ENCODE data around the gene MGAT4C.
"Not testable (repeated sequence)": the region's sequence is repeated elsewhere in the genome, so short reads cannot be mapped to it uniquely, and the experiment has no call there.

Gene MGAT4C

GRCh38 chr12:86170051-86170450, 86.1 kb downstream of the MGAT4C start:
- H3K4me1 ChIP-seq (ENCODE audit: control insufficient read depth, insufficient read depth, low read length) = peaks cover 4% of the 10 kb centered on the region
- no peak overlapping the region for H3K9ac ChIP-seq (ENCODE audit: low read depth, low read length)
- no peak overlapping the region for H3K4me3 ChIP-seq (ENCODE audit: low read length)
- H3K36me3 ChIP-seq (ENCODE audit: insufficient read depth, low read length) = no peaks in the 10 kb centered on the region
- H3K4me2 ChIP-seq (ENCODE audit: low read length) = no peak overlapping the region
- H3K27me3 ChIP-seq (ENCODE audit: control insufficient read depth, insufficient read depth, low read length) = no peaks in the 10 kb centered on the region
- no peaks in the 10 kb centered on the region for H3K9me3 ChIP-seq (replicated peaks; ENCODE audit: low read length)

DNA sequence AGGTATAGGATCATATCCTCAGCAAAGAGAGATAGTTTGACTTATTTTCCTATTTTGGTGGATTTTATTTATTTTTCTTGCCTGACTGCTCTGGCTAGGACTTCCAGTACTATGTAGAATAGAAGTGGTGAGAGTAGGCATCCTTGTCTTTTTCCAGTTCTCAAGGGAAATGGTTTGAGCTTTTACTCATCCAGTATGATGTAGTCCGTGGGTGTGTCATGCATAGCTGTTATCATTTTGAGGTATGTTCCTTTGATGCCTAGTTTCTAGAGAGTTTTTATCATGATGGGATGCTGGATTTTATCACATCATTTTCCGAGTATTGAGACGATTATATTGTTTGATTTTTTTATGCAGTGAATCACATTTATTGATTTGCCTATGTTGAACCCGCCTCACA, 97.2 kb downstream of the MGAT4C start:
- Histone ChIP-seq H3K9ac (ENCODE audit: low read depth, low read length) (no peak overlapping the region), H3K9me3 (replicated peaks; ENCODE audit: low read length) (no peaks in the 10 kb centered on the region), H3K4me1 (ENCODE audit: control insufficient read depth, insufficient read depth, low read length) (no peaks in the 10 kb centered on the region), H3K36me3 (ENCODE audit: insufficient read depth, low read length) (no peaks in the 10 kb centered on the region), H3K4me2 (ENCODE audit: low read length) (no peak overlapping the region), H3K4me3 (ENCODE audit: low read length) (no peak overlapping the region), H3K27me3 (ENCODE audit: control insufficient read depth, insufficient read depth, low read length) (no peaks in the 10 kb centered on the region)

GRCh38 chr12:86154620-86155019, 101.6 kb downstream of the MGAT4C start:
- H3K9me3 ChIP-seq (replicated peaks; ENCODE audit: low read length) = no peaks in the 10 kb centered on the region
- H3K27me3 ChIP-seq (ENCODE audit: control insufficient read depth, insufficient read depth, low read length) = no peaks in the 10 kb centered on the region
- H3K4me1 ChIP-seq (ENCODE audit: control insufficient read depth, insufficient read depth, low read length) = no peaks in the 10 kb centered on the region
- H3K9ac ChIP-seq (ENCODE audit: low read depth, low read length) = no peak overlapping the region
- H3K4me3 ChIP-seq (ENCODE audit: low read length) = no peak overlapping the region
- H3K4me2 ChIP-seq (ENCODE audit: low read length) = no peak overlapping the region
- no peaks in the 10 kb centered on the region for H3K36me3 ChIP-seq (ENCODE audit: insufficient read depth, low read length)

- H3K4me2 ChIP-seq (ENCODE audit: low read length) = no peak overlapping the region
- H3K36me3 ChIP-seq (ENCODE audit: insufficient read depth, low read length) = no peaks in the 10 kb centered on the region
- H3K4me1 ChIP-seq (ENCODE audit: control insufficient read depth, insufficient read depth, low read length) = no peaks in the 10 kb centered on the region
- H3K9me3 ChIP-seq (replicated peaks; ENCODE audit: low read length) = no peaks in the 10 kb centered on the region
- H3K4me3 ChIP-seq (ENCODE audit: low read length) = no peak overlapping the region
- no peaks in the 10 kb centered on the region for H3K27me3 ChIP-seq (ENCODE audit: control insufficient read depth, insufficient read depth, low read length)
- no peak overlapping the region for H3K9ac ChIP-seq (ENCODE audit: low read depth, low read length)
Observed at GRCh38 chr12:86148612-86149011, 107.6 kb downstream of the MGAT4C start.

DNA sequence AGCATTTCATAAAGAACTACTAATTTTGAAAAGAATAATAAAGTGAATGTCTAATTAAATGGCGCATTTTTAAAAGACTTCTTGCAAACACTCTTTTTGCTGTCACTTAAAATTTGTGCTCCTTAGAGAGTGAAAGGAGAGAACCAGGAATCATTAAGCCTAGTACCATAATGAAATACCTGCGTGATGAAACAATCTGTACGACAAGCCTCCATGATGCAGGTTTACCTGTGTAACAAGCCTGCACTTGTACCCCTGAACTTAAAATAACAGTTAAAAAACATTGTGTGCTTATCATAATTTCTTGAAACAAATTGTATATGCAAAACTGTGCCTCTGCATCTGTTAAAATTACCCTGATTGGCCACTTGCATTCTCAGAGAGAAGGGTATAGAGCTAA, 108.1 kb downstream of the MGAT4C start:
- H3K9me3 ChIP-seq (replicated peaks; ENCODE audit: low read length) = no peaks in the 10 kb centered on the region
- H3K27me3 ChIP-seq (ENCODE audit: control insufficient read depth, insufficient read depth, low read length) = no peaks in the 10 kb centered on the region
- no peak overlapping the region for H3K4me3 ChIP-seq (ENCODE audit: low read length)
- H3K9ac ChIP-seq (ENCODE audit: low read depth, low read length) = no peak overlapping the region
- H3K4me1 ChIP-seq (ENCODE audit: control insufficient read depth, insufficient read depth, low read length) = no peaks in the 10 kb centered on the region
- no peak overlapping the region for H3K4me2 ChIP-seq (ENCODE audit: low read length)
- H3K36me3 ChIP-seq (ENCODE audit: insufficient read depth, low read length) = no peaks in the 10 kb centered on the region

DNA sequence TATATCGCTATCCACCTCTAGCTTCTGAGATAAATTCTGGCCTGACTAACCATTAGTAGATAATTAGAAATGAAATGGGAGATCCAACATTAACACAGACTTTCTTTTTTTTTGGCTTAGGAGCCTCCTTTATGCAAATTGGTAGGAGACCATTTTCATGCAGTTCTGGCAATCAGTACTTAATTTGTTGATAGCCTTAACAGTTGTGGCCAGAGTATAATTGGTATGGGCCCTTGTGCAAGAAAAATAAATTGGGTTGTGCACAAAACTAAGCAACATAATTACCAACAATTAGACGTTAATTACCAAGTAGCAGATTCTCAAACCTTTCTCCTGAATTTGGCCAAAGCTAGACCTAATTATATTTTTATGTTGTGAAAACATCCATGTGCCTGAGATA, 111.0 kb downstream of the MGAT4C start:
- H3K9me3 ChIP-seq (replicated peaks; ENCODE audit: low read length) = no peaks in the 10 kb centered on the region
- H3K4me1 ChIP-seq (ENCODE audit: control insufficient read depth, insufficient read depth, low read length) = no peaks in the 10 kb centered on the region
- H3K9ac ChIP-seq (ENCODE audit: low read depth, low read length) = no peak overlapping the region
- H3K27me3 ChIP-seq (ENCODE audit: control insufficient read depth, insufficient read depth, low read length) = no peaks in the 10 kb centered on the region
- H3K36me3 ChIP-seq (ENCODE audit: insufficient read depth, low read length) = no peaks in the 10 kb centered on the region
- H3K4me3 ChIP-seq (ENCODE audit: low read length) = no peak overlapping the region
- no peak overlapping the region for H3K4me2 ChIP-seq (ENCODE audit: low read length)

DNA sequence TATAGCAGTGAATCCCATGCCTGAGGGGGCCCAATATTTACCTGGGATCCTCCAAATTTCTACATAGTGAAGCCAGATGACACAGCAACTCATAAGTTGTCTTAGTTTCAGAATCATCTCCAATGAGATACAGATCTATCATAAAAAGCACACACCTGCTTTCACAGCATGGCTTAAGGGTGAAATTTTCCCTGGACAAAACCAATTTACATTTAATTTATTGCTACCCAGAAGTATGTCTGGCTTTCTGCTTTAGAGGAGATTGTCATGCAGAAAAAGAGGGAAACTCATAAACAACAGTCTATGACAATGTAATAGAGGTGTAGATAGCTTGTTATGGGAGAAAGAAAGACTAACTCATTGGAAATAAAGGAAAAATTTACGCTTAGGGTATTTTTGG, 113.0 kb downstream of the MGAT4C start:
- Histone ChIP-seq H3K9me3 (replicated peaks; ENCODE audit: low read length) (no peaks in the 10 kb centered on the region), H3K4me3 (ENCODE audit: low read length) (no peak overlapping the region), H3K9ac (ENCODE audit: low read depth, low read length) (no peak overlapping the region), H3K36me3 (ENCODE audit: insufficient read depth, low read length) (no peaks in the 10 kb centered on the region), H3K4me2 (ENCODE audit: low read length) (no peak overlapping the region), H3K4me1 (ENCODE audit: control insufficient read depth, insufficient read depth, low read length) (no peaks in the 10 kb centered on the region), H3K27me3 (ENCODE audit: control insufficient read depth, insufficient read depth, low read length) (no peaks in the 10 kb centered on the region)

GRCh38 chr12:86139671-86140070, 116.5 kb downstream of the MGAT4C start:
- H3K9me3 ChIP-seq (replicated peaks; ENCODE audit: low read length) = no peaks in the 10 kb centered on the region
- H3K4me3 ChIP-seq (ENCODE audit: low read length) = no peak overlapping the region
- H3K4me2 ChIP-seq (ENCODE audit: low read length) = no peak overlapping the region
- H3K9ac ChIP-seq (ENCODE audit: low read depth, low read length) = no peak overlapping the region
- no peaks in the 10 kb centered on the region for H3K27me3 ChIP-seq (ENCODE audit: control insufficient read depth, insufficient read depth, low read length)
- no peaks in the 10 kb centered on the region for H3K36me3 ChIP-seq (ENCODE audit: insufficient read depth, low read length)
- H3K4me1 ChIP-seq (ENCODE audit: control insufficient read depth, insufficient read depth, low read length) = peaks cover 9% of the 10 kb centered on the region

DNA sequence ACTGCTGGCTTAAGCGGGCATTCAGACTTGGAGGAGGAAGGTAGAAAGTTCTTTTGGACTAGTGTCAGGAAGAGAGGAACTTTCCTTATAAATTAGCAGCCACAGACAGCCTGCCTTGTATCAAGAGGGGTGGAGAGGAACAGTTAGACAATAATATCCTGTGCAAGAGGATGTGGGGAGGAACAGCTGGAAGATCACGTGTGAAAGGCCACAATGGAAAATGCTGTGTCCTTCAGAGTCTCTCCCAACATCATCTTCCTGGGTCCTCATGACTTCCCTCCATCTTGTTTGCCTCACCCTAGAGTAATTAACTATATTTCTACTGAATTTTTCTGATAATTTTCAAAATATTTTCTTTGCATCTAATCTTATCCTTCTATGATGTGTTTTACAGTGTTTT, 117.4 kb downstream of the MGAT4C start:
- no peak overlapping the region for H3K9ac ChIP-seq (ENCODE audit: low read depth, low read length)
- H3K9me3 ChIP-seq (replicated peaks; ENCODE audit: low read length) = no peaks in the 10 kb centered on the region
- H3K36me3 ChIP-seq (ENCODE audit: insufficient read depth, low read length) = no peaks in the 10 kb centered on the region
- H3K4me3 ChIP-seq (ENCODE audit: low read length) = no peak overlapping the region
- no peak overlapping the region for H3K4me2 ChIP-seq (ENCODE audit: low read length)
- H3K27me3 ChIP-seq (ENCODE audit: control insufficient read depth, insufficient read depth, low read length) = no peaks in the 10 kb centered on the region
- H3K4me1 ChIP-seq (ENCODE audit: control insufficient read depth, insufficient read depth, low read length) = peaks cover 13% of the 10 kb centered on the region

DNA sequence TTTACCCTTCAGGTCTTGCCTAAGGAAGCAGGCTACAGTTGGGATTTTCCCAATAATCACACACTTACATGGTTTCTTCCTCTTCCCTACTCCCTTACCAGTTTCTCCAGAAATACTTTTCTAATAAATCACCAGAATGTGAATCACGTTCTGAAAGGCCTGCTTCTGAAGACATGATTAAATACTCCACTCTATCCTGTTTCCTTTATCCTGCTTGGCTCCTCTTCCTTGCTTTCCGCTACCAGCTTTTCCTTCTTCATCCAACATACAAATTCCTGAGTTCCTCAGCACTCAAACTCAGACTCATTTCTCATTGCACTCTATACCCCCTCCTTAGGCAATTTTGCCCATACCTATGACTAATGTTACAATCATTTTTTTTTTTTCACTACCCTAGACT, 118.3 kb downstream of the MGAT4C start:
- H3K36me3 ChIP-seq (ENCODE audit: insufficient read depth, low read length) = no peaks in the 10 kb centered on the region
- no peak overlapping the region for H3K4me3 ChIP-seq (ENCODE audit: low read length)
- no peaks in the 10 kb centered on the region for H3K9me3 ChIP-seq (replicated peaks; ENCODE audit: low read length)
- peaks cover 13% of the 10 kb centered on the region for H3K4me1 ChIP-seq (ENCODE audit: control insufficient read depth, insufficient read depth, low read length)
- no peaks in the 10 kb centered on the region for H3K27me3 ChIP-seq (ENCODE audit: control insufficient read depth, insufficient read depth, low read length)
- H3K4me2 ChIP-seq (ENCODE audit: low read length) = peak overlapping the region; percentile 27
- H3K9ac ChIP-seq (ENCODE audit: low read depth, low read length) = no peak overlapping the region

- Histone ChIP-seq H3K36me3 (ENCODE audit: insufficient read depth, low read length) (no peaks in the 10 kb centered on the region), H3K4me3 (ENCODE audit: low read length) (no peak overlapping the region)
Observed at GRCh38 chr12:86134561-86134960, 121.6 kb downstream of the MGAT4C start.

DNA sequence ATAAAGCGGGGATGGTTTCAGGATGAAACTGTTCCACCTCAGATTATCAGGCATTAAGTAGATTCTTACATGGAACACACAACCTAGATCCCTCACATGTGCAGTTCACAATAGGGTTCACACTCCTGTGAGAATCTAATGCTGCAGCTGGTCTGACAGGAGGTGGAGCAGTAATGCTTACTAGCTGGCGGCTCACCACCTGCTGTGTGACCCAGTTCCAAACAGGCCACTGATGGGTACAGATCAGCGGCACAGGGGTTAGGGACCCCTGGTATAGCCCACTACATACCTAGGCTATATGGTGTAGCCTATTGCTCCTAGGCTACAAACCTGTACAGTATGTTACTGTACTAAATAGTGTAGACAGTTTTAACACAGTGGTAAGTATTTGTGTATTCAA, 129.3 kb downstream of the MGAT4C start:
- H3K4me2 ChIP-seq (ENCODE audit: low read length); H3K9me3 ChIP-seq (replicated peaks; ENCODE audit: low read length); H3K4me1 ChIP-seq (ENCODE audit: control insufficient read depth, insufficient read depth, low read length); H3K36me3 ChIP-seq (ENCODE audit: insufficient read depth, low read length); H3K9ac ChIP-seq (ENCODE audit: low read depth, low read length); H3K4me3 ChIP-seq (ENCODE audit: low read length); H3K27me3 ChIP-seq (ENCODE audit: control insufficient read depth, insufficient read depth, low read length): not testable (repeated sequence)

More at GRCh38 chr12:86134561-86134960, 121.6 kb downstream of the MGAT4C start:
- Histone ChIP-seq H3K9me3 (replicated peaks; ENCODE audit: low read length) (no peaks in the 10 kb centered on the region), H3K27me3 (ENCODE audit: control insufficient read depth, insufficient read depth, low read length) (no peaks in the 10 kb centered on the region), H3K9ac (ENCODE audit: low read depth, low read length) (no peak overlapping the region), H3K4me1 (ENCODE audit: control insufficient read depth, insufficient read depth, low read length) (peaks cover 13% of the 10 kb centered on the region), H3K4me2 (ENCODE audit: low read length) (no peak overlapping the region)

All from skeletal muscle satellite cell (primary cell).